Activated CD4-positive, alpha-beta T cell treated with anti-CD3 and anti-CD28 coated beads, Interleukin-2, Interleukin-4, amounts not matched to agents 100 ng/mL and 50 ng/mL, durations not matched to agents 16 hours and 8 hours (primary cell): ENCODE data around the gene SEMA4A.

Experiments
- DNase-seq: peaks from one replicate; pipeline ENCODE4 v3.0.0-alpha.2; 2020; ENCODE audit warnings: low spot score

Gene SEMA4A

GRCh38 chr1:156135930-156136871 lies 17.2 kb upstream of the SEMA4A start:
- DNase-seq: no peak

- no peak for DNase-seq
Measured at GRCh38 chr1:156136970-156137483, 16.4 kb upstream of the SEMA4A start.

- no peak for DNase-seq
Measured at GRCh38 chr1:156138458-156138867, 14.9 kb upstream of the SEMA4A start.

- DNase-seq: no peak
Measured at GRCh38 chr1:156140879-156141707, 12.3 kb upstream of the SEMA4A start.

- no peak for DNase-seq
Measured at GRCh38 chr1:156143765-156144489, 9.5 kb upstream of the SEMA4A start.

GRCh38 chr1:156144742-156145141 lies 8.6 kb upstream of the SEMA4A start:
- no peak for DNase-seq

GRCh38 chr1:156145650-156146019 lies 7.8 kb upstream of the SEMA4A start:
- DNase-seq: no peak

GRCh38 chr1:156146020-156146768 lies 7.2 kb upstream of the SEMA4A start:
- peak; percentile 85 for DNase-seq

GRCh38 chr1:156146769-156147405 lies 6.5 kb upstream of the SEMA4A start:
- no peak for DNase-seq

GRCh38 chr1:156148216-156148615 lies 5.2 kb upstream of the SEMA4A start:
- DNase-seq: no peak

GRCh38 chr1:156149374-156150332 lies 3.7 kb upstream of the SEMA4A start:
- no peak for DNase-seq

GRCh38 chr1:156150333-156151011 lies 2.9 kb upstream of the SEMA4A start:
- DNase-seq: no peak

- DNase-seq: no peak
Measured at GRCh38 chr1:156151093-156151688, 2.2 kb upstream of the SEMA4A start.

GRCh38 chr1:156152628-156153027 lies 757 bp upstream of the SEMA4A start:
- no peak for DNase-seq

- peak; percentile 68 for DNase-seq
Measured at GRCh38 chr1:156154317-156154749, 948 bp downstream of the SEMA4A start.

- no peak for DNase-seq
Measured at GRCh38 chr1:156155756-156156510, 2.5 kb downstream of the SEMA4A start.

- DNase-seq: no peak
Measured at GRCh38 chr1:156157506-156157905, 4.1 kb downstream of the SEMA4A start.

GRCh38 chr1:156157966-156158365 lies 4.6 kb downstream of the SEMA4A start:
- DNase-seq: no peak
